LNCaP clone FGC (cell line): ENCODE results near the gene ZNF319.

Experiments used
- DNase-seq: peaks from one replicate; pipeline ENCODE4 v3.0.0-alpha.2; 2011; ENCODE audit warnings: low read depth
- H3K4me3 ChIP-seq: 2 replicates; pipeline ENCODE4 v1.5.1; 2011; ENCODE audit warnings: mild to moderate bottlenecking, low read depth, low read length, control low read depth
- CTCF ChIP-seq: IDR thresholded peaks from 2 replicates; pipeline ENCODE4 v1.5.1; 2012; ENCODE audit warnings: mild to moderate bottlenecking; ENCODE audit not compliant: control insufficient read depth, insufficient read depth; ENCODE audit errors: extremely low read depth

ZNF319 gene

GRCh38 chr16:58046054-58046881 lies 45.8 kb upstream of the ZNF319 start:
- H3K4me3 ChIP-seq = no peak overlapping the region
- no peak for DNase-seq
- TF ChIP-seq CTCF = no peak

- TF ChIP-seq CTCF = no peak
- DNase-seq = no peak
- H3K4me3 ChIP-seq = no peak overlapping the region
Measured at GRCh38 chr16:58045096-58045495, 44.6 kb upstream of the ZNF319 start.

- TF ChIP-seq CTCF = no peak
- no peak for DNase-seq
Measured at GRCh38 chr16:58044266-58045019, 44.0 kb upstream of the ZNF319 start.

GRCh38 chr16:58043571-58044155 lies 43.2 kb upstream of the ZNF319 start:
- no peak for DNase-seq

More at GRCh38 chr16:58044266-58045019, 44.0 kb upstream of the ZNF319 start:
- no peak overlapping the region for H3K4me3 ChIP-seq

GRCh38 chr16:58042886-58043515 lies 42.5 kb upstream of the ZNF319 start:
- no peak for DNase-seq
- no peak for TF ChIP-seq CTCF
- no peak overlapping the region for H3K4me3 ChIP-seq

More at GRCh38 chr16:58043571-58044155, 43.2 kb upstream of the ZNF319 start:
- TF ChIP-seq CTCF = no peak
- no peak overlapping the region for H3K4me3 ChIP-seq

- TF ChIP-seq CTCF = no peak
- no peak overlapping the region for H3K4me3 ChIP-seq
- no peak for DNase-seq
Measured at GRCh38 chr16:58042001-58042885, 41.8 kb upstream of the ZNF319 start.
